ENCODE measurements around the gene FAM13A.

GRCh38 chr4:88933414-88934160, 123.4 kb downstream of the FAM13A start:
- TF ChIP-seq CTCF (IDR thresholded peaks at IDR 0.05; ENCODE audit: extremely low read depth in 1 of 2, insufficient read depth in 1 of 2, low read depth in 1 of 2, low read length in 2 of 2) (no peak), POLR2AphosphoS5 (IDR thresholded peaks at IDR 0.05; ENCODE audit: insufficient read depth, low read depth, low read length) (no peak), EZH2 (IDR thresholded peaks at IDR 0.05; ENCODE audit: borderline replicate concordance, low read depth, low read length, severe bottlenecking) (no peak), MYC (IDR thresholded peaks at IDR 0.05; ENCODE audit: low read depth, low read length) (no peak), JUN (IDR thresholded peaks at IDR 0.05; ENCODE audit: borderline replicate concordance, insufficient read depth, insufficient read length, low read depth) (no peak), GATA2 (IDR thresholded peaks at IDR 0.05; ENCODE audit: insufficient read depth, insufficient read length, low read depth, low read length) (no peak), MAX (IDR thresholded peaks at IDR 0.05; ENCODE audit: insufficient read depth, insufficient read length) (no peak)
